ENCODE data around the gene IGSF21.

Gene IGSF21

DNA sequence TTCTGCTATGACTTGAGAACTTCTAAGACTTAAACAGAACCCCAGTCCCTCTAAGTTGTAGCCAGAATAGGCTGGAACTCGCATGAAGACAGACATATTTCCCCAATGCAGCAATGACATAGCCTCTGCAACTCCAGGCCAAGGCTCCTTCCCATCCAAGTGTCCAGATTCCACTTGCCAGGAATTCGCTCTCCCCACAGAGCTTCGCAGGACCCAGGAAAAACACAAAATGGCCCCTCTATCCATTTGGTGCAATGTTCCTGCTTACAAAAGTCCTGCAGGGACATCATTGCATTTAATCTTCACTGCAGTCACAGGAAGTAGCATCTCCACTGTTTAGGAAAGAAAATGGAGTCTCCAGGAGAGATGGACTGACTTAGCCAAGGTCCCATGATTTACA, 225.6 kb downstream of the IGSF21 start:
- CTCF ChIA-PET: no interaction called here

GRCh38 chr1:18336801-18337200, 229.2 kb downstream of the IGSF21 start:
- CTCF ChIA-PET: no interaction called here
- POLR2A ChIA-PET (ENCODE audit: low non-redundant PET): no interaction called here
- no peak for DNase-seq (ENCODE audit: low spot score)
- TF ChIP-seq CTCF (conservative IDR thresholded peaks at IDR 0.05; ENCODE audit: low read depth): no peak
- no peak overlapping the region for H3K27ac ChIP-seq

More for the DNA sequence above, 225.6 kb downstream of the IGSF21 start:
- DNase-seq (ENCODE audit: low spot score): no peak
- H3K27ac ChIP-seq: no peak overlapping the region
- no peak for TF ChIP-seq CTCF (conservative IDR thresholded peaks at IDR 0.05; ENCODE audit: low read depth)
- POLR2A ChIA-PET (ENCODE audit: low non-redundant PET): no interaction called here

DNA sequence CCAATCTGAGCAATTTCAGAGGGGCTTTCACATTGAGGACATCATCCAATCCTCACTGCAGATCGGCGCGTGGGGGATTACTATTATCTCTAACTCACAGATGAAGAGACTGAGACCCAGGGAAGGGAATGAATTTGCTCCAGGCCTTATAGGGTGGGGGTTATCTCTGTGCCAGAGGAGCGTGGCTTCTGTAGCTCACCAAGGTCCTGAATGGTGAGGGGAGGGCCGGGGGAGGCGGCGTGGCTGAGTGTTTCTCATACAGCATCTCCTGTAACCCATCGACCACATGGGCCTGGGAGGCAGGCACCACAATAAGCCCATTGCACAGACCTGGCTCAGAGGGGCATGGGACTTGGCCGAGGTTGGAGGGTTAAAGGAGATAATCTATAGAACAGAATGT, 230.2 kb downstream of the IGSF21 start:
- TF ChIP-seq CTCF (conservative IDR thresholded peaks at IDR 0.05; ENCODE audit: low read depth): no peak
- CTCF ChIA-PET: no interaction called here
- POLR2A ChIA-PET (ENCODE audit: low non-redundant PET): no interaction called here
- no peak overlapping the region for H3K27ac ChIP-seq
- DNase-seq (ENCODE audit: low spot score): no peak

DNA sequence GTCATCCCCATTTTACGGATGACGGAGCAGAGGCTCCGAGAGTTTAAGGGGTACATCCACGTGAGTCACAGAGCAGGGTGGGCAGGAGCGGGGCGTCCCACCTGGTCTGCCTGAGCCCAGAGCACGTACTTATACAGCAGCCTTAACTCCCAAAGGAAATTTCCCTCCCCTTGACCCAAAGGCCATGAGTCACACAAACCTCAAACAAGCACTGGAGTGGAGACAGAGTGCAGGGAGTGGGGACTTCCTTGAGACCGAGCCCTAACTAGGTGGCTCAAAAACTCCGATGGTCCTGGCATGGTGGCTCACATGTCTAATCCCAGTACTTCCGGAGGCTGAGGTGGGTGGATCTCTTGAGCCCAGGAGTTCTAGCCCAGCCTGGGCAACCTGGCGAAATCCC, 231.6 kb downstream of the IGSF21 start:
- ChIA-PET CTCF (no interaction called here), POLR2A (ENCODE audit: low non-redundant PET) (no interaction called here)
- H3K27ac ChIP-seq: no peak overlapping the region
- TF ChIP-seq CTCF (conservative IDR thresholded peaks at IDR 0.05; ENCODE audit: low read depth): no peak
- no peak for DNase-seq (ENCODE audit: low spot score)

DNA sequence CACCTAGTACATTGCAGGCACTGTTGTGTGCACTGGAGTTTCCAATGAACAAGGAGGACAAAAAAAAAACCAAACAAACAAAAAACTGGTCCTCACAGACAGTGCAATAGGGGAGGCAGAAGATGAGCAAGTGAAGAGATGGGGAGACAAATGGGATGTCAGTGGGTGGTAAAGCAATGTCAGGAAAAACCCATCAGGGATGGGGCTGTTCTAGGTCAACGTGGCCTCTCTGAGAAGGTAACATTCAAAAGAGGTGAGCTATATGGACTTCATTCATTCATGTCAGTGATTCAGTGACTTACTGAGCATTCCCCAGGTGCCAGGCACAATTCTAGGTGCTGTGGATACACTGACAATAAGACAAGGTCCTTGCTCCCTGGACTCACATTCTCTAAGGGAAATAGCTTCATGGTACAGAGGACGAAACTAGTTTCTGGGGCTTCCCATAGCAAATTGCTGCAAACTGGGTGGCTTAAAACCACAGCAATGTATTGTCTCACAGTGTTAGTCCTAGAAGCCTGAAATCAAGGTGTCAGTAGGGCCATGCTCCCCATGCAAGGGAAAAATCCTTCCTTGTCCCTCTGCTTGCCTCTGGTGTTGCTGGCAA, 232.7 kb downstream of the IGSF21 start:
- no peak for TF ChIP-seq CTCF (conservative IDR thresholded peaks at IDR 0.05; ENCODE audit: low read depth)
- ChIA-PET POLR2A (ENCODE audit: low non-redundant PET) (no interaction called here), CTCF (no interaction called here)
- DNase-seq (ENCODE audit: low spot score): no peak
- H3K27ac ChIP-seq: no peak overlapping the region

DNA sequence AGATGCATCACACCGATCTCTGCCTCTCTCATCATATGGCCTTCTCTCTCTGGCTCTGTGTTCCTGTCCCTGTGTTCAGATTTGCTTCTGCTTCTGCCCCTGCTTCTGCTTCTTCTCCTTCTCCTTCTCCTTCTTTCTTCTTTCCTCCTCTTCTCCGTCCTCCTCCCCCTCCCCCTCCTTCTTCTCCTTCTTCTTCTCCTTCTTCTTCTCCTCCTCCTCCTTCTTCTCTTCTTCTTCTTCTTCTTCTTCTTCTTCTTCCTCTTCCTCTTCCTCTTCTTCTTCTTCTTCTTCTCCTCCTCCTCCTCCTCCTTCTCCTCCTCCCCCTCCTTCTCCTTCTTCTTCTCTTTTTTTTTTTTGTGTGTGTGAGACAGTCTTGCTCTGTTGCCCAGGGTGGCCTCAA, 233.2 kb downstream of the IGSF21 start:
- H3K27ac ChIP-seq: no peak overlapping the region
- ChIA-PET POLR2A (ENCODE audit: low non-redundant PET) (no interaction called here), CTCF (no interaction called here)
- no peak for DNase-seq (ENCODE audit: low spot score)
- no peak for TF ChIP-seq CTCF (conservative IDR thresholded peaks at IDR 0.05; ENCODE audit: low read depth)
